AG04449 (cell line): ENCODE results near the gene CCM2.

Experiments
- CTCF ChIA-PET: fragments of 350-600 bp; formaldehyde crosslinking; extraction: SDS; loops from one replicate; lab custom pipeline; 2021; ENCODE audit warnings: antibody characterized with exemption; lab: Yijun Ruan, JAX
- POLR2A ChIA-PET: fragments of 400-600, 350-600 bp; formaldehyde crosslinking; extraction: SDS; loops from one replicate; lab custom pipeline; 2020; ENCODE audit warnings: antibody characterized with exemption, inconsistent platforms; lab: Yijun Ruan, JAX
- DNase-seq: peaks from one replicate; pipeline ENCODE4 v3.0.0-alpha.2; 2010; ENCODE audit warnings: low read depth, low spot score
- H3K4me3 ChIP-seq: 2 replicates; pipeline ENCODE4 v1.5.1; 2011; ENCODE audit warnings: low read depth, mild to moderate bottlenecking, control low read depth, low read length
- TF ChIP-seq, protein P1 (sequence below): IDR thresholded peaks from one replicate; pipeline ENCODE4 v1.5.1; 2011; ENCODE audit warnings: mild to moderate bottlenecking, moderate library complexity, low read length, control low read depth, inconsistent platforms; ENCODE audit not compliant: insufficient read depth; ENCODE audit errors: missing control alignments

Gene CCM2

DNA sequence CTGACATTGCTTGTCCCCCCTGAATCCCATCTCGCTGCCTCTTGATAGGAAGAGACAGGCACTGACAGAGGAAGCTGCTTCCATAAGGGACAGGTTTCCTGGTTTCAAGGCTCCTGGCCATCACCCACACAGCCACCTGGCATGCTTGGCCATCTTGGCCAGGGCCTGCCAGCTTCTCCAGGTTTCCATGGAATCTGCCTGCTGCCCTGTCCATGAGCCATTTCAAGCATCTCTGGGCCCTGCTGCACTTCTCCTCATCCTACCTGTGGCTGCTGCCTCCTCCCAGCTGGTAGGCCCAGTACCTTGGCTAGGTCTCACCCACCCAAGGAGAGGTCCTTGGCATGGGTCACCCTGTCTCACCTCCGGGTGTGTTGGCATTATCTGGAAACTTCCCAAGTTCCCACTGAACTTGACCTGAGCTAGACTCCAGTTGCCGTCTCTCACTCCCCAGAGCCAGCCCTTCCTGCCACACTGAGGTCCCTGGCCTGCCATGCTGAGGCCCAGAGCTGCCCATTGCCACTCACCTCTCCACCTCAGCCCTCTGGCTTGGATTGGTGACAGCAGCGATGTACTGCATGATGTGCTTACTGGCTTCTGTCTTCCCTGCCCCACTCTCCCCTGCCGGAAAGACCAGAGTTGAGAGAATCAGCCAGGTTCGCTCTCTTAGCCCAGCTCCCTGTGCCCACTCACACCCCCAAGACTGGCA, 23.8 kb upstream of the CCM2 start:
- ChIA-PET CTCF (interaction anchor here (1.3 to 4.7 kb wide), 2 partner anchors 13 to 159 kb away, joined by 8 to 38 read pairs; no protein-coding TSS in a partner anchor), POLR2A (no interaction called here)
- no peak for DNase-seq
- H3K4me3 ChIP-seq = no peak overlapping the region
- TF ChIP-seq, protein P1, sequence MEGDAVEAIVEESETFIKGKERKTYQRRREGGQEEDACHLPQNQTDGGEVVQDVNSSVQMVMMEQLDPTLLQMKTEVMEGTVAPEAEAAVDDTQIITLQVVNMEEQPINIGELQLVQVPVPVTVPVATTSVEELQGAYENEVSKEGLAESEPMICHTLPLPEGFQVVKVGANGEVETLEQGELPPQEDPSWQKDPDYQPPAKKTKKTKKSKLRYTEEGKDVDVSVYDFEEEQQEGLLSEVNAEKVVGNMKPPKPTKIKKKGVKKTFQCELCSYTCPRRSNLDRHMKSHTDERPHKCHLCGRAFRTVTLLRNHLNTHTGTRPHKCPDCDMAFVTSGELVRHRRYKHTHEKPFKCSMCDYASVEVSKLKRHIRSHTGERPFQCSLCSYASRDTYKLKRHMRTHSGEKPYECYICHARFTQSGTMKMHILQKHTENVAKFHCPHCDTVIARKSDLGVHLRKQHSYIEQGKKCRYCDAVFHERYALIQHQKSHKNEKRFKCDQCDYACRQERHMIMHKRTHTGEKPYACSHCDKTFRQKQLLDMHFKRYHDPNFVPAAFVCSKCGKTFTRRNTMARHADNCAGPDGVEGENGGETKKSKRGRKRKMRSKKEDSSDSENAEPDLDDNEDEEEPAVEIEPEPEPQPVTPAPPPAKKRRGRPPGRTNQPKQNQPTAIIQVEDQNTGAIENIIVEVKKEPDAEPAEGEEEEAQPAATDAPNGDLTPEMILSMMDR = no peak

DNA sequence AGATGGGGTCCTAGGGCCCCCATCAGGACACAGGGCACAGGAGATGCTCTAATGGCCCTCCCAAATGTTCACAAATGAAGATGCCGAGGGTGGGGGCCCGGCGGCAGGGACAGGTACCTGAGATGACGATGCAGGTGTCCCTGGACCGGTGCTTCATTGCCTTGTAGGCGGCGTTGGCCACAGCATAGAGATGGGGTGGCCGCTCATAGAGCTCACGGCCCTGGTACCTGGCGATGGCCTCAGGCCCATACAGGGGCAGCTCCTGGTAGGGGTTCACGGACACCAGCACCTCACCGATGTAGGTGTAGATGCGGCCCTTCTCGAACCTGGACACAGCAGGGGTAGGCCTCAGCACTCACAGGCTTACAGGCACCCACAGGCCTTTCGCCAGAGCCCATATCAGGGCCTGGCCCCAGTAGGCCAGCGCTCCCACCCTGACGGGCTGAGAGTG, 23.2 kb upstream of the CCM2 start:
- ChIA-PET CTCF (interaction anchor here (1.3 to 4.7 kb wide), 2 partner anchors 13 to 159 kb away, joined by 8 to 38 read pairs; no protein-coding TSS in a partner anchor), POLR2A (interaction anchor here (0.6 kb wide), 1 partner anchor 21 kb away, joined by 4 read pairs; no protein-coding TSS in a partner anchor)
- no peak for DNase-seq
- TF ChIP-seq, protein P1 = no peak
- H3K4me3 ChIP-seq = no peak overlapping the region

DNA sequence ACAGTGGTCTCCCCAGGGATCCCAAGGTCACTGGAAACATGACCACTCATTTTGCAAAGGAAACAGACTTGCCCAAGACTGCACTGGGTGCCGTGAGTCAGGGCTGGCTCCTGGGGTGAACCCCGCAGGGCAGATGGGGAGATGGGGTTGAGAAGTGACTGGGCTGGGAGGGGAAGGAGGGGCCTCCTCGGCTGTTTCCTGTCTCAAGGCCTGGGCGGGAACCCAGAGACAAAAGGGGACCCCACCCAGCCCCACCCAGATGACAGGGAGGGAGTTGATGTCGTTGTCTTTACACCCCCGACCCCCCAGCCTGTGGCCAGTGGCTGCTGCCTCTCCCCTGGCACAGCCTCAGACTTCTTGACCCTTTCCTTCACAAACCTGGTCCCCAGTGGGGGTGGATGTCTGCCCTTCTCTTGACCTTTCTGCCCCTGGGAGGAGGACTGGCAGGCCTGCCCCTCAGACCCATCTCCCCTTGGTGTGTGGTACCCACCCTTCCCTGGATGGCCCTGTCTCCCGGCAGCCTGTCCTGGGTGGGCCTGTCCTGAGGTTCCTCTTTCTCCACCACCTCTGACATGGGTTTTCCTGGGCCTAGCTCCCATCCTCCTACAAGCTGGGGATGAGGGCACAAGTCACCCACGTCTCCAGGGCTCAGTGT, 22.6 kb upstream of the CCM2 start:
- DNase-seq = no peak
- H3K4me3 ChIP-seq = no peak overlapping the region
- CTCF ChIA-PET = interaction anchor here (0.6 kb wide), 1 partner anchor 130 kb away, joined by 3 read pairs; the partner anchor contains the start of gene H2AZ2
- POLR2A ChIA-PET = interaction anchor here (0.6 kb wide), 1 partner anchor 21 kb away, joined by 4 read pairs; no protein-coding TSS in a partner anchor
- TF ChIP-seq, protein P1 = no peak

DNA sequence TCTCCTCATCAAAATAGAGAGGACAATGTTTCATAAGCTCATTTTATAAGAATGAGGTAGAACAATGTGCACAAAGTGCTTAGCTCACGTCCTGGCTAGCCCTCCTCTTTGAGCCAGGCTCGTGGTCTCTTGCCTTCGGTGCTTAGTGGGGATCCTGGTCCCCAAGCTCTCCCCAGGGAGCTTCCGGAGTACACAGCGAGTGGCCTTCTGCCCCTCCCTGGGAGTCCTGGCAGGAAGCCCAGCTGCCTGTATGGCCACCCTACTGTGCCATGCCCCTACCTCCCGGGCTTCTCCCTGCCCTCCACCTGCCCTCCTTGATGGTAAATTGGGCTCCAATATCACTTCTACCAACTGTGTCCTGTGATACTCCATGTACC, 22.1 kb upstream of the CCM2 start:
- CTCF ChIA-PET = interaction anchor here (0.6 kb wide), 1 partner anchor 130 kb away, joined by 3 read pairs; the partner anchor contains the start of gene H2AZ2
- DNase-seq = no peak
- TF ChIP-seq, protein P1 = no peak
- POLR2A ChIA-PET = no interaction called here
- no peak overlapping the region for H3K4me3 ChIP-seq

DNA sequence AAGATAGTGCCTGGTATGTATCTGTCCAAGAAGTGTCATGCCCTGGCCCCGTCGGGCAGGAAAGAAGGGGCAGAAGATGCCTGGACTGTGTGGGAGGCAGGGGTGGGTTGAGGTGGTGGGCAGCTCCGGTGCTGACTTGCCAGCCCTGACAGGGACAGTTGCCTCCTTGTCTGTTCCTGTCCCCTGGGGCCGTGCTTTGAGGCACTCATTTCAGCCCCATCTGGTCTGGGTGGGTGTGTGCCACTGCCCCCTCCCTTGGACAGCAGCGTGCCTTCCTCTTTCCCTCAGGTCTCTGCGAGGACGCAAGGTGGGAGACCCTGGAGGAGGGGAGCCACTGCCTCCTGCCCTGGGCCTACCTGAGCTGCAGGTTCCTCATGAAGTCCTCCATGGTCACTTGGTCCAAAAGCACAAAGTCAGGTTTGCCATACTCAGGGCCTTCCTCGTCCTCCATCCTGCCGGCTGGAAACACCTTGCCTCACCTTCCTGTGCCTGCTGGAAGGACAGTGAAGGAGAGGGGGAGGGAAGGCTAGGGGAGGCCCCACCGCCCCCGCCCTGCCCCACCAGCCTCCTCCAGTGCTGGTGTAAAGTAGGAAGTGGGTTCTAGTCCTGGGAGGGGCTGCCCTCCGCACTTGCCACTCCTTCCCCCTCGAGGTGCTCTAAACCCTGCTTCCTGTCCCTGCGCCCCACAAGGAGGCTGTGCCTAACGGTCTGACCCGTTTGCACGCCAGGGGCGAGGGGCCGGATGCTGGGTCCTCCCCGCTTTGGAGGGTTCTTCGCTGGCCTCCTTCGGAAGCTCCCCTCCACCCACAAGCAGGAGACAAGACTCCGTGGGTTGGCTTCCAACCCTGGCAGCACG, 21.3 kb upstream of the CCM2 start, which contains the start of gene MYO1G:
TSS of gene MYO1G (minus strand) at position 505 of the 856 bp plus-strand sequence. CDS start at position 451, 54 bp downstream.
- DNase-seq = no peak
- TF ChIP-seq, protein P1 = no peak
- CTCF ChIA-PET = no interaction called here
- H3K4me3 ChIP-seq = no peak within 1 kb of the TSS
- POLR2A ChIA-PET = no interaction called here
